ENCODE measurements around the gene QTRT2. TPM values are rescaled to one million over a fixed set of nuclear protein-coding genes. Genes with fewer than 3 reads are reported as not detected.
A peak's percentile ranks its signal among the peaks of the same experiment; 100 is the strongest.

The QTRT2 gene
- polyA plus RNA-seq, 1 donor from 2014 or later: 16.3 TPM

- H3K4me2 ChIP-seq (ENCODE audit: low read length): no peak overlapping the region
- H3K79me2 ChIP-seq (replicated peaks; ENCODE audit: insufficient read depth, low read length): no peaks in the 10 kb centered on the region
- H3K27ac ChIP-seq (ENCODE audit: low read length): no peak overlapping the region
- H3K4me3 ChIP-seq (ENCODE audit: low read length): no peak overlapping the region
- H3K9ac ChIP-seq (ENCODE audit: low read length): no peak overlapping the region
- TF ChIP-seq RAD21 (conservative IDR thresholded peaks at IDR 0.05) (no peak), EP300 (conservative IDR thresholded peaks at IDR 0.05; ENCODE audit: poor library complexity, severe bottlenecking) (no peak), SMC3 (conservative IDR thresholded peaks at IDR 0.05; ENCODE audit: poor library complexity) (no peak), MXI1 (conservative IDR thresholded peaks at IDR 0.05; ENCODE audit: poor library complexity, severe bottlenecking) (no peak), TAF1 (IDR thresholded peaks at IDR 0.05; ENCODE audit: low read depth) (no peak), REST (IDR thresholded peaks at IDR 0.05; ENCODE audit: borderline replicate concordance) (no peak), POLR2AphosphoS5 (IDR thresholded peaks at IDR 0.05) (no peak), EZH2 (IDR thresholded peaks at IDR 0.05; ENCODE audit: borderline replicate concordance, insufficient read depth, low read length, poor library complexity, severe bottlenecking) (no peak)
- TF ChIP-seq, protein P1, sequence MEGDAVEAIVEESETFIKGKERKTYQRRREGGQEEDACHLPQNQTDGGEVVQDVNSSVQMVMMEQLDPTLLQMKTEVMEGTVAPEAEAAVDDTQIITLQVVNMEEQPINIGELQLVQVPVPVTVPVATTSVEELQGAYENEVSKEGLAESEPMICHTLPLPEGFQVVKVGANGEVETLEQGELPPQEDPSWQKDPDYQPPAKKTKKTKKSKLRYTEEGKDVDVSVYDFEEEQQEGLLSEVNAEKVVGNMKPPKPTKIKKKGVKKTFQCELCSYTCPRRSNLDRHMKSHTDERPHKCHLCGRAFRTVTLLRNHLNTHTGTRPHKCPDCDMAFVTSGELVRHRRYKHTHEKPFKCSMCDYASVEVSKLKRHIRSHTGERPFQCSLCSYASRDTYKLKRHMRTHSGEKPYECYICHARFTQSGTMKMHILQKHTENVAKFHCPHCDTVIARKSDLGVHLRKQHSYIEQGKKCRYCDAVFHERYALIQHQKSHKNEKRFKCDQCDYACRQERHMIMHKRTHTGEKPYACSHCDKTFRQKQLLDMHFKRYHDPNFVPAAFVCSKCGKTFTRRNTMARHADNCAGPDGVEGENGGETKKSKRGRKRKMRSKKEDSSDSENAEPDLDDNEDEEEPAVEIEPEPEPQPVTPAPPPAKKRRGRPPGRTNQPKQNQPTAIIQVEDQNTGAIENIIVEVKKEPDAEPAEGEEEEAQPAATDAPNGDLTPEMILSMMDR (IDR thresholded peaks at IDR 0.05; ENCODE audit: poor library complexity, severe bottlenecking): no peak
- no peaks in the 10 kb centered on the region for H3K9me2 ChIP-seq (ENCODE audit: insufficient read depth, low read length)
- no peak overlapping the region for H2AFZ ChIP-seq (ENCODE audit: low read depth, low read length)
- no peaks in the 10 kb centered on the region for H3K27me3 ChIP-seq (ENCODE audit: insufficient read depth, low read depth, low read length)
- no peaks in the 10 kb centered on the region for H3K36me3 ChIP-seq (ENCODE audit: insufficient read depth, low read length)
- no peaks in the 10 kb centered on the region for H3F3A ChIP-seq (ENCODE audit: insufficient read depth, low read length, poor library complexity, severe bottlenecking)
- H3K9me3 ChIP-seq (ENCODE audit: low read length): no peaks in the 10 kb centered on the region
- no peaks in the 10 kb centered on the region for H4K20me1 ChIP-seq (ENCODE audit: insufficient read depth)
Observed at GRCh38 chr3:114089675-114090074, 33.1 kb downstream of the QTRT2 start.

DNA sequence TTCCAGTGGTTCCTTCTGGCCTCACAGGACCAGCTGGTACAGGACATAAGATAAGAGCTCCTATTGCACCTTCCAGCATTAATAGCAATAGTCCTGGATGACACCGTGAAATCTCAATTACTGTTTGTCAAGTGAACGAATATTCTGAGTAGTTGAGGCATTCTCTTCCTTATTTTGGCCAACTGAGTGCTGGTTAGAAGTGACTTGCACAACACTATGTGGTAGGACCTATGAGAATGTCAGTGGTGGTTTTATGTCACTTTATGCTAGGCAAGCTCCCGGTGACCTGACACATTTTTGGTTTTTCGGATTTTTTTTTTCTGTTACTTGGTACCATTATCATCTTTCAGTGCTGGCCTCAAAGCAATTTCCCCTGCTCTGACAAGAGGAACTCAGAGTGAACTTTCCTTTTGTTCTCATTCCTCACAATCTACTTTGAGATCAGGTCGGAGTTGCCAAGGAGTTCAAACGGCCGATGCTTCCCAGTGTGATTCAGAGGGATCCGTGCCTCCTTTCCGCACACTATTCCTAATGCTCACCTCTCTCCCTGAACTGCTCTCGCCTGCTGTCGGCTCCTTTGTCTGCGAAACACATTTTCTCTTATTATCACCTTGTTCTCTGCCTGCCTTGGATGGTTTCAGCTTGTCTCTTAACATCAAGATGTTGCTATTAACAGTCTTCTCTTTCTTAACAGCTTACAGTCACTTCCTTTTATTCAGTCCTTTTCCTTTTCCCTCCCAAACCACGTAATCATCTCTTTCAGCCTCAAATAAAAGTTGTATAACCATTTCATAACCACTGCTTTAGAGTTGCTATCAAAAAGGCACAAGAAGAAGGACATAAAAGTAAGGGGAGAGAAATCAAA, 35.8 kb downstream of the QTRT2 start:
- H3K4me2 ChIP-seq (ENCODE audit: low read length): no peak overlapping the region

More for the DNA sequence above, 35.8 kb downstream of the QTRT2 start:
- TF ChIP-seq EP300 (conservative IDR thresholded peaks at IDR 0.05; ENCODE audit: poor library complexity, severe bottlenecking) (no peak), REST (IDR thresholded peaks at IDR 0.05; ENCODE audit: borderline replicate concordance) (peak; percentile 67), RAD21 (conservative IDR thresholded peaks at IDR 0.05) (no peak)
- Histone ChIP-seq H4K20me1 (ENCODE audit: insufficient read depth) (no peaks in the 10 kb centered on the region), H3K9ac (ENCODE audit: low read length) (no peak overlapping the region), H2AFZ (ENCODE audit: low read depth, low read length) (no peak overlapping the region), H3K4me3 (ENCODE audit: low read length) (no peak overlapping the region), H3F3A (ENCODE audit: insufficient read depth, low read length, poor library complexity, severe bottlenecking) (no peaks in the 10 kb centered on the region), H3K27me3 (ENCODE audit: insufficient read depth, low read depth, low read length) (no peaks in the 10 kb centered on the region), H3K79me2 (replicated peaks; ENCODE audit: insufficient read depth, low read length) (no peaks in the 10 kb centered on the region), H3K9me3 (ENCODE audit: low read length) (no peaks in the 10 kb centered on the region), H3K36me3 (ENCODE audit: insufficient read depth, low read length) (no peaks in the 10 kb centered on the region), H3K27ac (ENCODE audit: low read length) (no peak overlapping the region), H3K9me2 (ENCODE audit: insufficient read depth, low read length) (no peaks in the 10 kb centered on the region)
